HG03378 (cell line): ENCODE measurements around the gene METAP2.
"Not testable (repeated sequence)": the region's sequence is repeated elsewhere in the genome, so short reads cannot be mapped to it uniquely, and the experiment has no call there.

Experiments used
- ATAC-seq: cut with Tn5 transposase; IDR thresholded peaks from one replicate; pipeline ENCODE4 v1.9.1; 2021; ENCODE audit warnings: mild to moderate bottlenecking, moderate library complexity; ENCODE audit not compliant: unreplicated experiment

METAP2 gene

DNA sequence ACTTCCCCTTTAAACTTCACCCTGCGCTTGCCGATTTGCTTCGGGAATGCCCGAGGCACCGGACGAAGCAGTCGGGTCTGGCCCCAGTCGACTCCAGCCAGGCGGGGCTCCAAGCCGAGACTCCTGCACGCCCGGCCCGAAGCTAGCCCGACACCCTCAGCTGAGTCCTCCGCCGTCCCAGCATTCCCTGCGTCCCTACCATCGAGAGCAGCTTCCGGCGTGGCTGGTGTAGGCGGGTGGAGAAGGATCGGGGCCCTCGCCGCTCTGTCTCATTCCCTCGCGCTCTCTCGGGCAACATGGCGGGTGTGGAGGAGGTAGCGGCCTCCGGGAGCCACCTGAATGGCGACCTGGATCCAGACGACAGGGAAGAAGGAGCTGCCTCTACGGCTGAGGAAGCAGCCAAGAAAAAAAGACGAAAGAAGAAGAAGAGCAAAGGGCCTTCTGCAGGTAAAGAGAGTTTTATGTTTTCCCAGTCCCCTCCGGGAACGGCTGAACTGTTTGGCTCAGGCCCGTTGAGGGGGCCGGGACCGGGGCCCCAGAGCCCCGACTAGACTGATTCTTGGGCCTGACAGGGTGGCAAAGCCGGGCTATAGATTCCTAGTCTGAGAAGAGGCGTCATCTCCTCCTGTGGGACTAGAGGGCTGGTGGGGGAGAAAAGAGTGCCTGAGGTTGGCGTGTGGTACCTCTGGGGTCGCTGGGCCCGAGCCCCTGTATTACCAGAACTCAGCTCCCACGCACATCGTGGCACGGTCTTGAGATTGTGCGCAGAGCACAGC, at the start of gene METAP2:
Gene METAP2 (plus strand): TSS at position 269 of the 776 bp plus-strand sequence. CDS start 28 bp downstream, at position 297.
- ATAC-seq, result peak; percentile 93

DNA sequence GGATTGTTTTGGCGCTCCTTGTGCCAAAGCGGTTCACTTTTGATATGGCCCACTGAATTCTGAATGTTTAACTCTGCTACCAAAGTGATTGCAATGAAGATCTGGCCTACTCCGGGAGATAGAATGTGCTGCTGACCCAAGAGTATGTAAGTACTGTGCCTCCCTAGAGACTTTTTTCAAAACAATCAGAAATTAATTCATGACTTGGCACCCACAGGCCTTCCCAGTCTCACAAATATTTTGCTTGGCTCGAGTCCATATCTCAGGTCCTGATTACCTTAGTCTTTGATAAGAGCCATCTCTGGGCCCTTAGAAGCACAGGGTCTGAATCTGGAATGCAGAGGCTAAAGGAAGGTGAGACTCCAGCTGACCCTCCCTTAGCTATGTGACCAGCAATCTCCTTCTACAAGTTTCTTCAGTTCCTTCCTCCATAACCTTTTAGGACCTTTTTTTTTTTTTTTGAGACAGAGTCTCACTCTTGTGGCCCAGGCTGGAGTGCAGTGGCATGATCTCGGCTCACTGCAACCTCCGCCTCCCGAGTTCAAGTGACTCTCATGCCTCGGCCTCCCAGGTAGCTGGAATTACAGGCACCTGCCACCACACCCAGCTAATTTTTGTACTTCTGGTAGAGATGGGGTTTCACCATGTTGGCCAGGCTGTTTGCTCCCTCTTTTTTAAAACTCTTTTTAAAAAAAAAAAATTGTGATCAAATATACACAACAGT, 49.5 kb upstream of the METAP2 start:
- no peak for ATAC-seq

DNA sequence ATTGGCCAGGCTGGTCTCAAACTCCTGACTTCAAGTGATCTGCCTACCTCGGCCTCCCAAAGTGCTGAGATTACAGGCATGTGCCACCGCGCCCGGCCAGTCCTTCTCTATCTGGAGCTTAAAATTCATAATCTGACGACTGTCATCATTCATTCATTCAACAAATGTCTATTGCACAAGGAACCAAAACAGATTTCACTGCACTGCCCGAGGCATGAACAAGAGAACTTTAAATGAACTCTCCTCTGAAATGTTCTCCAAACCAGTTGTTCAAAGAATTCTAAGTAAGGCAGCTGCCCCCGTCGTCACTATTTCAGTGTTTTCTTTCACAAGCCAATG, 44.8 kb upstream of the METAP2 start:
- ATAC-seq, result no peak

DNA sequence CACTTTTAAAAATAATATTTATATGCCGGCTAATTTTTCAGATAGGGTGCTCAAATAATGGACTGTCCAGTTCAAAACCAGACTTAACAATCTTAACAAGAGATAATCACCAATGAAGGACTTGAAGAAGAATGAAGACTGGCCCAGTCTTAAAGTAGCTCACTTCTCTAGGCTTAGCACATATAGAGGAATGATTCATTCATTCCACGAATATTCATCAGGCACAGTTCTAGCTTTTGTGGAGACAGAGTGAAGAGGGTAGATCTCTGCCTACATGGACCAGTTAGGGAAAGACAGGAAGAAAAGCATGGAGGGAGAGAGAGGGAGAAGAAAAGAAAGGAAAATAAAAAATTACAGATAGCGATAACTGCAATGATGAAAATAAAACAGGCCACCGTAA, 42.8 kb upstream of the METAP2 start:
- ATAC-seq, result no peak

DNA sequence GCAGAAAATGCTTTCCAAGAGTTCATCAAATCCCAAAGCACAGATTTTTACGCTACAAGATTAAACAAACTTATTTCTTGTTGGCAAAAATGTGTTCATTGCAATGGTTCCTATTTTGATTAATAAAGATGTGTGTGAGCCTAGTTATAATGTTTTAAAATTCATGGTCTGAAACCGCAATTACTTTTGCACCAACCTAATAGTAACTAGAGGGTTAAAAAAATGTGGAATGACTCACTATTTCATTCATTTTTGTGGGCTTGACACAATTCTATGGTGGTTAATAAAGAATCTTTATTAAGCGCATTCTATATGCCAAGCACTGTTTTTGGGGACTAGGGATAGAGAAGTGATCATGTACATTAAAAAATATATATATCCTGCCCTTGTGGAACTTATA, 38.6 kb upstream of the METAP2 start:
- ATAC-seq, result no peak

DNA sequence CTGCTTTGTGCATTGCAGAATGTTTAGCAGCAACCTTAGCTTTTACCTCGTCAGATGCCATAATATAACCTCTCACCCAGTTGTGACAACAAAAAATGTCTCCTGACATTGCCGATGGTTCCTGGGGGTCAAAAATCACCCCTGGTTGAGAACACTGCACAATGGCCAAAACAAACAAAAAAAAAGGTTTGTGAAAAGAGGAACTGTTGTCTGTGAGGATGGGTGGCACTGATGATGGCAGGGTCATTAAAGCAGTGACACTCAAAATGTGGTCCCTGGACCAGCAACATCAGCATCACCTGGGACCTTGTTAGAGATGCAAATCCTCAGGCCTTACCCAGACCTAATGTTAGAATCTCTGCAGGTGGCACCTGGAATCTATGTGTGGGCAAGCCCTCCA, 36.4 kb upstream of the METAP2 start:
- no peak for ATAC-seq

DNA sequence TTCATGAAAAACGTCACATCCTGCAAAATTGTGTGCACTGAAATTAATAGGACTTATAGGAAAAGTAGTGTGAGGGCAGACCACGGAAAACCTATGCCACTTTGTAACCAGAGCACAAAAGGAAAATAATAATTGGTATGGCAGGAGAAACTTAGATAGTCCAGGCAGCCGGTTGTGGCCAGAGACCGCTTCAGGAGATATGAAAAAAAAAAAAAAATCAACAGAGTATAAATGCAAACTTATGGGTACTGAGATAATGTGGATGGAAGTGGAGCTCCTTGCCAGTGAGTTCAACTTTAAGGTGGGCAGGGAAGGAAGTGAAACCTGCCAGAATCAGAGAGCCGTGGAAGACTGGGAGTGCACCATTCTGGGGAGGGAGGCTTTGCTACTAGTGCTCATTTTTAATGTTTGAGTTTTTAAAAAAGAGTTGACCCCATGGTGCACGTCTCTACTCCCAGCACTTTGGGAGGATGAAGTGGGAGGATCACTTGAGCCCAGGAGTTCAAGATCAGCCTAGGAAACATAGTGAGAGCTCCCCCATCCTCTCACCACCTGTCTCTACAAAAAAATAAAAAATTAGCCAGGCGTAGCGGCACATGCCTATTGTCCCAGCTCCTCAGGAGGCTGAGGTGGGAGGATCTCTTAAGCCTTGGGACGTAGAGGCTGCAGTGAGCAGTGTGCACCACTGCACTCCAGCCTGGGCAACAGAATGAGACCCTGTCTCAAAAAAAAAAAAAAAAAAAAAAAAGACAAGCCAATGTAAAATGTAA, 34.3 kb upstream of the METAP2 start:
- peak; percentile 54 for ATAC-seq

DNA sequence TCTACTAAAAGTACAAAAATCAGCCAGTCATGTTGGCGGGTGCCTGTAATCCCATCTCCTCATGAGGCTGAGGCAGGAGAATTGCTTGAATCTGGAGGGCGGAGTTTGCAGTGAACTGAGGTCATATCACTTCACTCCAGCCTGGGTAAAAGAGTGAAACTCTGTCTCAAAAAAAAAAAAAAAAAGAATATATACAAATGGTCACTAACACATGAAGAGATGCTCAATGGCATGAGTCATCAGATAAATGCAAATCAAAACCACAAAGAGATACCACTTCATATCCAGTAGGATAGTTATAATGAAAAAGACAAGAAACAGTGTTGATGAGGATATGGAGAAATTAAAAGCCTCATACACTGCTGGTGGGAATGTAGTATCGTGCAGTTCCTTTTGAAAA, 33.6 kb upstream of the METAP2 start:
- no peak for ATAC-seq

DNA sequence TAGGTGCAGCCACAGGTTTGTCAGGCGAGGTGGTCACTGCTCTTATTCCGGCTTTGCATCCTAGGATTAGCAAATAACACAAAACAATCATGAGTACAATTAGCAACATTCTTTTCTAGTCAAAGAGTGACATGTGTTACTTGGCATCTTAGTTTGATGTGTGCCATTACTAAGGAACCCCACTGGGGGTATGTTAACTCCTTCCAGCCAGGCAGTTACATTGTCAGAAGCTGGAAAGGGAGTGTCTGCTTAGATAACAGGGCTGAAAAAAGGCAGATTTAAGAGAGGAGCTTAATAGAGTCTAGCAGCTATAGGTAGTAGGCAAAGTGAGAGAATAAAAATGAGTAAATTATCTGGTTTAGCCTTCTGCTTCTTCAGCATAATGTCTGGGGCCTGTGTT, 30.5 kb upstream of the METAP2 start:
- no peak for ATAC-seq

DNA sequence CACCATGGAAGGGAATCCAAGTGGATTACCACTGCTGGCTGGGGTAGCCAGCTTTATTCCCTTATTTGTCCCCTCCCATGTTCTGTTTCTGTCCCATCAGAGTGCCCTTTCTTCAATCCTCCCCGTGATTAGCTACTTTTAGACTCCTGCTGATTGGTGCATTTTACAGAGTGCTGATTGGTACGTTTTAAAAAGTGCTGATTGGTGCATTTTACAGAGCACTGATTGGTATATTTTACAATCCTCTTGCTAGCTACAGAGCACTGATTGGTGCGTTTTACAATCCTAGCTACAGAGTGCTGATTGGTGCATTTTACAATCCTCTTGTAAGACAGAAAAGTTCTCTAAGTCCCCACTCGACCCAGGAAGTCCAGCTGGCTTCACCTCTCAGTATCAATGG, 28.9 kb upstream of the METAP2 start:
- ATAC-seq, result not testable (repeated sequence)

DNA sequence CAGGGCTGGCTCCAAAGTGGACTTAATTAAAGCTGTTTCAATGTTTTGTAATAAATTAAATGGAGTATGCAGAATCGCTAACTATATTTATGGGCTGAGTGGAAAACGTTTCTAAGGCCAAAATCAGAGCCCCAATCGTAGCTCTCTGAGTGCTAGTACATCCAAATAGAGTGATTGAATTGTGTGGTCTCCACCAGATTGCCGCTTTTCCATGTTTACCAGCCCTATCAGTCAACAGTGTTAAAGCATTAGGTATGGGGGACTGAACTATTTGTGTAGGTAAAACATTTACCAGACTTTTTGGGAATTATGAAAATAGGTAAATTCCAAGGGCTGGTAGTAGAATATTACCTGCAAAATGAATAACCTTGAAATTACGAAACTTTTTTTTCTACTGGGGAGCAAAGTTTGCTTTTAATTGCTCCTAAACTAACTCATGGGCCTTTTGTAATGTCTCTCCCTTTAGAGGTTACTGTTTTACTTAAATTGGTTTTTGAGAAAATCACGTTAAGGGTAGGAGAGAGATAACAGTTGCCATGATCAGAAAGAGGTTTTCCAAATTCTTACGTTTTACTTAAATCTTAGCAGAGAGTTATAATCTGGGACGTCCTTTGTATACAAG, 28.0 kb upstream of the METAP2 start:
- no peak for ATAC-seq

DNA sequence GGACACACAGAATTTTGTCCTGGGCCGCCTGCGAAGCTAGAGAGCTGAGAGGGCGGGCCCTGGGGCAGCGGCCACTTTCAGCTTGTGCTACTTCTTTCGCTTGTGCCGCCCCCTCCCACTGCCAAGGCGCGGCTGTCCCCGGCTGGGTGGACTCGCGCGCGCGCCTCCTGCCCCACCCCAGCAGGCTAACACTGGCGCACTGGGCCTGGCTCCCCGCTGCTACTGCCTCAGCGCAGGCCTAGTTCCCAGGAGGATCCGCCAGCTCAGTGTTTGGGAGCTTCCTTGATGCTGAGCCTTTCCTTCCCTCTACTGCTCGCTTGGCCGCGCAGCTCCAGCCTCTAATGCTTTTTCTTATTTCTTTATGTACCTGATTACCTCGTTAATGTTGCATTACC, 27.4 kb upstream of the METAP2 start:
- ATAC-seq, result no peak

DNA sequence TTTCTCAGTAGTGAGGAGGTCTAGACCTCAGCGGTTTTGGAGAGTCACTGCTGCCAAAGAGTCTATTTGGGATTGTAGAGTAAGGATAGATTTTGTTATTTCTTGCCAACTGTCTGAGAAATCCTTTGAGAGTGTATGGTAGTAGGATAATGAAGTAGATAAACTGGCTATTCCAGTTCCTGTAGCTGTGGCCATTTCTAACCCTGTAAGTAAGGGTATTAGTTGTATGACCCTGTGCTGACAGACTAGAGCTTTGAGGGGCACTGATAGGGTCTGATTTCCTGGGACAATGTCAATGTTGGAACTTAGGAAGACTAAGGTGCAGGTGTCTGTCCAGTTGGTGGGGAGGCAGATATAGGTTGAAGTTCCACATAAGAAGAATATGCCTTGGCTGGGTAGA, 24.3 kb upstream of the METAP2 start:
- not testable (repeated sequence) for ATAC-seq

DNA sequence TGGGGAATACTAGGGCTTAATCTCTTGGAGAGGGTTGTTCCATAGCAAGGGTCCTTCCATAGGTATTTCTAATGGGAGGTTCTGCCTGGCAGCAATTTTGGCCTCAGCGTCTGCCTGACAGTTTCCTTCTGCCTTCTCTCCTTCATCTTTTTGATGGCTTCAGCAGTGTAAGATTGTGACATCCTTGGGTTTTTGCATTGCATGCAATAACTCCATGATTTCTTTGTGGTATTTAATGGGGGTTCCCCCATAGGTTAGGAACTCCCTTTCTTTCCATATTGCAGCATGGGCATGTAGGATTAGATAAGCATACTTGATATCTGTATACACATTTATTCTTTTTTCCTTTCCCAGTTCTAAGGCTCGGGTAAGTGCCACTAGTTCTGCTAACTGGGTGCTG, 21.5 kb upstream of the METAP2 start:
- ATAC-seq, result not testable (repeated sequence)

DNA sequence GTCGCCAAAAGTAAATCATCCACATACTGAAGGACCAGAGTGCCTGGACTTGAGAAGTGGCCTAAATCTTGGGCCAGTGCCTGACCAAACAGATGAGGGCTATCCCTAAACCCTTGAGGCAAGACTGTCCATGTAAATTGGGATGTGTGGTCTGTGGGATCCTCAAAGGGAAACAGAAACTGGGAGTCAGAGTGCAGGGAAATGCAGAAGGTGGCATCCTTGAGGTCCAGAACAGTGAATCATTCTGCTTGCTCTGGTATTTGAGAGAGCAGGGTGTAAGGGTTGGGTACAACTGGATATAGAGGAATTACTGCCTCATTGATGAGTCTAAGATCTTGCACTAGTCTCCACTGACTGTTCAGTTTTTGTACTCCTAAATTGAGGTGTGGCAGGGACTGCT, 20.1 kb upstream of the METAP2 start:
- ATAC-seq, result not testable (repeated sequence)

DNA sequence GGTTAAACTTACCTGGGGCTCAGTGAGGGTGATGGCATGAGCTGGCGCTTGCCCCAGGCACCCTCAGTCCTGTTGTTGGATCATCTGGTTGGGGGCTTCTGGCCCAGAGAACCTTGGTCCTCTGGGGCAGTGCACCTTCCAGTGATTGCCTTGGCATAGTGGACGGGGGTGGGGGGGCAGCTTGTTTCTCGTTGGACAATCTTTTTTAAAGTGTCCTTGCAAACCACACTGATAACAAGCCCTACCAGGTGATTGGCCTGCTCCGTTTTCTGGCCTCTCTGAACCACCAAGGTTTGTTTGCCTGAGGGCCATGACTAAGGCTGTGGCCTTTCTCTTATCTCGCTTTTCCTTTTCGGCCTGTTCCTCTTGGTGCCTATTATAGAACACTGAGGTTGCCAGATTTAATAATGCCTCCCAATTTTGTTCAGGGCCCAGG, 19.2 kb upstream of the METAP2 start:
- not testable (repeated sequence) for ATAC-seq

DNA sequence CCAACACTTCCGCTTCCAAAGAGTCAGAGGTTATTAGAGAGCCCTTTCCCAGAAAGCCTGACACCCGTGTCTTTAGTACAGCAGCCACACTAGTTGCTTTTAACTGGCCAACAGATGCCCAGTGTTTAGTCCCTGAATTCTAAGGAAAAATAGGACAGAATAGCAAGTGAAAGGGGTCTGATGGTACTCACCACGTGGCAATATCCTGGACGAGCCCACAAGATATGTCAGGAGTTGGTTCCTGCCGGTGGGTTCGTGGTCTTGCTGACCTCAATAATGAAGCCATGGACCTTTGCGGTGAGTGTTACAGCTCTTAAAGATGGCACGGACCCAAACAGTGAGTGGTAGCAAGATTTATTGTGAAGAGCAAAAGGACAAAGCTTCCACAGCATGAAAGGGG, 16.3 kb upstream of the METAP2 start:
- not testable (repeated sequence) for ATAC-seq

DNA sequence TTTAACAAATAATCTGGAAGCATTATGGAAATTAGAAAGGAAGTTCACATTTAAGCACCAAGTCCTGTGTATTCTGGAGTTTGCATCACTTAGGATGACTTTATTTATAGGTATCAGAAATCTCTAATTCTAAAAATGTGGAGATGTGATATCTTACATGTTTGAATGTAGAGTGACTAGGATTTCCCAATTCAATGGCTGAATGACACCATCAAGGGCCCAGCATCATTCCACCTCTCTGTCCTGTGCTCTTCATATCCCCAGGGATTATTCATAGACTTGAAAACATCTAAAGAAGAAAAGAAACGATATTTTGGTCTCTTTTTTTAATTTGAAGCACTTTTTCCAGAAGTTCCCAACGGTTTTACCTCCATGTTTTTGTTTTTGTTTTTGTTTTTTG, 15.2 kb upstream of the METAP2 start:
- no peak for ATAC-seq

DNA sequence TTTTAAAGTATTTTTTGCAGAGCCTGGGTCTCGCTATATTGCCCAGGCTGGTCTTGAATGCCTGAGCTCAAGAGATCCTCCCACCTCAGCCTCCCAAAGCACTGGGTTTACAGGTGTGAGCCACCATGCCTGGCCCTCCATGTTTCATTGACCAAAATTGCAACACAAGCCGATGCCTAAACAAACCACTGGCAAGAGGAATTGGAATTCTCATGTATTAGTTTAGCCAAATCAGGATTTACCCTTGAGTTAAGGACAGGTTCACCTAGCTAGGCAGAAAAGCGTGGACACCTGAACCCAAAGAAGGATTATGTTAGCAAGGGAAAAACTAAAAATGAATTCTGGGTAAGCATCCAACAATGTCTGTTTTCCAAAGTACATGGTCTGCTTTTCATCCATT, 14.6 kb upstream of the METAP2 start:
- no peak for ATAC-seq

DNA sequence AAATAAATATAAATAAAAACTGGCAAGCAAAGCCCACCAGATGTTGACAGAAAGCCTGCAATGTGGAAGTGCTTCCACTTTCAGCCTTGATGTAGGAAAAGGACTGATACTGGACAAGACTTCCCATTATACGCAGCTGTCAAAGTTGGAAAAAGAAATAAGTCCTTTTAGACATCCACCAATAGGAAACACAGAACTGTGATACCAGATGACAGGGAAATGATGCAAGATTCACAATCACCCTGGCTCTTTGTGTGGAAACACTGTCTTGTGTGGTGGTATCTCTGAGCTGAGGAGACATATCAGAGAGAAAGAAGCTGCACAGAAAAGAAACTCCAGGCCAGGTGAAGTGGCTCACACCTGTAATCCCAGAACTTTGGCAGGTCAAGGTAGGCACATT, 13.8 kb upstream of the METAP2 start:
- ATAC-seq, result no peak

DNA sequence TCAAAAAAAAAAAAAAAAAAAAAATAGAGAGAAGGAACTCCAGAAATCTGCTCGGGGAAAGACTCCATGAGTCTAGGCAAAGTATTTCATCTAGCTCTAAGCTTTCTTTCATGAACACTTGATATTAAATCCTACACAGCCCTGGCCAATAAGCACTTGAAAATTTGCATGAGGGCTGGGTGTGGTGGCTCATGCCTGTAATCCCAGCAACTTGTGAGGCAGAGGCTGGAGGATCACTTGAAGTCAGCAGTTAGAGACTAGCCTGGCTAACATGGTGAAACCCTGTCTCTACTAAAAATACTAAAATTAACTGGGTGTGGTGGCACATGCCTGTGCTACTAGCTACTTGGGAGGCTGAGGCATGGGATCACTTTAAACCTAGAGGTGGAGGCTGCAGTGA, 13.1 kb upstream of the METAP2 start:
- no peak for ATAC-seq
